ENCODE data around the gene CD151.
A peak's percentile ranks its signal among the peaks of the same experiment; 100 is the strongest.

CD151 gene

GRCh38 chr11:832529-833113 is at the start of gene CD151:
Gene CD151, plus strand, starts transcription at chr11:832952. Its CDS starts 3,118 bp downstream, at chr11:836070.
- peaks cover 74% of the 10 kb centered on the region for H3K4me1 ChIP-seq (ENCODE audit: control insufficient read depth, insufficient read depth, low read length)

DNA sequence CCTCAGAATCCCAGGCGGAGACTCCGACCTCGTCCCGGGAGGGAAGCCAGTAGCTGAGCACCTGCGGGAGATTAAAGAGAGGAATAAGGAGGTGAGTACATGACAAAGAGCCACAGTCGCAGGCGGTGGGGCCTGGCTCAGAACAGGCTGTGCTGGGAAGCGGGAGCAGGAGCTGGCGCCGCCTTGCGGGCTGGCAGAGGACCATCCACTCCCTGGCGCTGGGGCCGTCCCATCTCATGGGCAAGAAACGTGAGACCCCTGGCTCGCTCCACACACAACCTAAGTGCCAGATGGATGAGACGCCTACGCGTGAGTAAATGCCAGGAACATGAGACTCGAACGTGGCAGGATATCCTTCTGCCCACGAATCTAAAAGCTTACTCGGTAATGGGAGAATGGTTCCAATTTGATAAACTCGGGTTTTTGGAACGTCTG is 49.2 kb upstream of the CD151 start:
- Histone ChIP-seq H3K27me3 (ENCODE audit: control insufficient read depth, insufficient read depth, low read length) (no peaks in the 10 kb centered on the region), H3K36me3 (ENCODE audit: control insufficient read depth, insufficient read depth, low read length) (no peaks in the 10 kb centered on the region), H3K9me3 (ENCODE audit: control insufficient read depth, low read length) (no peaks in the 10 kb centered on the region), H3K9ac (ENCODE audit: low read length) (no peak overlapping the region), H3K4me1 (ENCODE audit: control insufficient read depth, insufficient read depth, low read length) (peaks cover 12% of the 10 kb centered on the region), H3K4me3 (ENCODE audit: low read length) (no peak overlapping the region)

More at GRCh38 chr11:832529-833113, at the start of gene CD151:
- peak within 1 kb of the TSS; percentile 63 for H3K4me3 ChIP-seq (ENCODE audit: low read length)
- H3K9me3 ChIP-seq (ENCODE audit: control insufficient read depth, low read length) = no peaks in the 10 kb centered on the region
- peaks cover 11% of the 10 kb centered on the region for H3K36me3 ChIP-seq (ENCODE audit: control insufficient read depth, insufficient read depth, low read length)
- H3K9ac ChIP-seq (ENCODE audit: low read length) = peak within 1 kb of the TSS; percentile 90
- peaks cover 19% of the 10 kb centered on the region for H3K27me3 ChIP-seq (ENCODE audit: control insufficient read depth, insufficient read depth, low read length)

DNA sequence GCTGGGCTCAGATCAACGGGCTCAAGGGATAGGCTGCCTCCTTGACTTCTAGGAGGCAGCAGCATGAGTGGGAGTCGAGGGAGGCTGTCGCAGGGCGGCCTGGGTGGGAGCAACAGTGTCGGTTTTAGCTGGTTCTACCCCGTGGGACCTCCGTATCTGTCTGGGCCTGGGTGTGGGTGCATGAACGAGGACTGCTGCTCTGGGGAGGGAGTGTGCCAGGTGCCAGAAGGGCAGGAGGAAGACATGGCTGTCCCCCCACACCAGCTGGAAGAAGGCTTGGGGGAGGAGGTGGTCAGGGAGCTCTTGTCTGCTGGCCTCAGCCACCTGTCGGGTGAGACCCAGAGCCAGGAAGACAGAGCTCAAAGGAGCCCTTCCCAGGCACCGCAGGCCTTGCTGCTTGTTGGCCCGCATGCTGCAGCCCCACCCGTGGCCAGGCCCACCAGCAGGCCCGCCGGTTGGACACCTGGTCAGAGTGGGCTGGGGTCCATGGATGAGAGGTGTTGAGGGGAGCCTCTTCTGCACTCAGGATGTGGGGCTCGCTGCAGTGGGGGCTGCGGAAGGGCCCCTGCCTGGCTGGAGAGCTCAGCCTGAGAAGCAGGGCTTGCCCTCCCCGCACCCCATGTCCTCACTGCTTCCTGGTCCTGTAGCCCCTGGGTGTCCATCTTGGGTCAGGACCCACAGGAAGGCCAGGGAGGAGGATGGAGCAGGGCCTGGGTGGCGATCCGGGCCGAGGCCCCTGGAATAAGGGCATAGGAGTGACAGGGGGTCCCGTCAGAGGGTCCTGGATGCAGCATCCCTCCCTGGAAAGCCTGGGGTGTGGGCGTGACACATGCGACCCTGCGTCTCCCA is 46.3 kb upstream of the CD151 start:
- H3K36me3 ChIP-seq (ENCODE audit: control insufficient read depth, insufficient read depth, low read length) = no peaks in the 10 kb centered on the region
- H3K4me3 ChIP-seq (ENCODE audit: low read length) = no peak overlapping the region
- peaks cover 11% of the 10 kb centered on the region for H3K27me3 ChIP-seq (ENCODE audit: control insufficient read depth, insufficient read depth, low read length)
- H3K9ac ChIP-seq (ENCODE audit: low read length) = no peak overlapping the region
- no peaks in the 10 kb centered on the region for H3K9me3 ChIP-seq (ENCODE audit: control insufficient read depth, low read length)
- peaks cover 12% of the 10 kb centered on the region for H3K4me1 ChIP-seq (ENCODE audit: control insufficient read depth, insufficient read depth, low read length)

- Histone ChIP-seq H3K9me3 (ENCODE audit: control insufficient read depth, low read length) (no peaks in the 10 kb centered on the region), H3K36me3 (ENCODE audit: control insufficient read depth, insufficient read depth, low read length) (no peaks in the 10 kb centered on the region), H3K9ac (ENCODE audit: low read length) (no peak overlapping the region), H3K4me1 (ENCODE audit: control insufficient read depth, insufficient read depth, low read length) (peaks cover 12% of the 10 kb centered on the region), H3K27me3 (ENCODE audit: control insufficient read depth, insufficient read depth, low read length) (peaks cover 11% of the 10 kb centered on the region), H3K4me3 (ENCODE audit: low read length) (no peak overlapping the region)
Observed at GRCh38 chr11:787084-787675, 45.6 kb upstream of the CD151 start.

- peaks cover 8% of the 10 kb centered on the region for H3K4me1 ChIP-seq (ENCODE audit: control insufficient read depth, insufficient read depth, low read length)
- H3K27me3 ChIP-seq (ENCODE audit: control insufficient read depth, insufficient read depth, low read length) = peaks cover 11% of the 10 kb centered on the region
- H3K9ac ChIP-seq (ENCODE audit: low read length) = no peak overlapping the region
- H3K4me3 ChIP-seq (ENCODE audit: low read length) = no peak overlapping the region
- H3K9me3 ChIP-seq (ENCODE audit: control insufficient read depth, low read length) = no peaks in the 10 kb centered on the region
- H3K36me3 ChIP-seq (ENCODE audit: control insufficient read depth, insufficient read depth, low read length) = no peaks in the 10 kb centered on the region
Observed at GRCh38 chr11:788009-788640, 44.6 kb upstream of the CD151 start.

- Histone ChIP-seq H3K4me1 (ENCODE audit: control insufficient read depth, insufficient read depth, low read length) (no peaks in the 10 kb centered on the region), H3K4me3 (ENCODE audit: low read length) (no peak overlapping the region), H3K36me3 (ENCODE audit: control insufficient read depth, insufficient read depth, low read length) (no peaks in the 10 kb centered on the region), H3K27me3 (ENCODE audit: control insufficient read depth, insufficient read depth, low read length) (peaks cover 11% of the 10 kb centered on the region), H3K9ac (ENCODE audit: low read length) (no peak overlapping the region), H3K9me3 (ENCODE audit: control insufficient read depth, low read length) (no peaks in the 10 kb centered on the region)
Observed at GRCh38 chr11:788953-789940, 43.5 kb upstream of the CD151 start.

DNA sequence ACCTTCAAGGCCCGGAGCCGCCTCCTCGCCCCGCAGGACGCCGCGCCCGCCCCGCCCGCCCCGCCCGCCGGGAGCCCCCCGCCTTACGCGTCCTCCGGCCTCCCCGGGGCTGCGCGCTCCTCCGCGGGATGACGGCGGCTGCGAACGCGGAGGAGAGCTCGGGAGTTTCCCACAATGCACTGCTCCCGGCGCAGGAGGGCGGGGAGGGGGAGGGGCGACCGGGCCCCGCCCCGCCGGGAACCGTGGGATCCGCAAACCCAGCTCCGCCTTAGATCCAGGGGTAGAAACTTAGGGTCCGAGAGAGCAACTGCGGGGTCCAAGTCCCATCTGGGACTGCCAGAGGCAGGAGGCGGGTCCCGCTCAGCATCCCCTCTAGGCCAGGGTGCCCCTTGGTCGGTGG is 42.8 kb upstream of the CD151 start, which contains the start of gene CEND1:
Gene CEND1, minus strand, starts transcription at position 148 of the 400 bp plus-strand sequence. CDS start 1,514 bp downstream, outside the sequence.
- H3K4me1 ChIP-seq (ENCODE audit: control insufficient read depth, insufficient read depth, low read length) = peaks cover 4% of the 10 kb centered on the region
- H3K27me3 ChIP-seq (ENCODE audit: control insufficient read depth, insufficient read depth, low read length) = peaks cover 11% of the 10 kb centered on the region
- no peaks in the 10 kb centered on the region for H3K9me3 ChIP-seq (ENCODE audit: control insufficient read depth, low read length)
- H3K36me3 ChIP-seq (ENCODE audit: control insufficient read depth, insufficient read depth, low read length) = no peaks in the 10 kb centered on the region
- no peak within 1 kb of the TSS for H3K4me3 ChIP-seq (ENCODE audit: low read length)
- no peak within 1 kb of the TSS for H3K9ac ChIP-seq (ENCODE audit: low read length)

- Histone ChIP-seq H3K36me3 (ENCODE audit: control insufficient read depth, insufficient read depth, low read length) (no peaks in the 10 kb centered on the region), H3K27me3 (ENCODE audit: control insufficient read depth, insufficient read depth, low read length) (peaks cover 11% of the 10 kb centered on the region), H3K9ac (ENCODE audit: low read length) (no peak overlapping the region), H3K9me3 (ENCODE audit: control insufficient read depth, low read length) (no peaks in the 10 kb centered on the region), H3K4me1 (ENCODE audit: control insufficient read depth, insufficient read depth, low read length) (peaks cover 14% of the 10 kb centered on the region), H3K4me3 (ENCODE audit: low read length) (no peak overlapping the region)
Observed at GRCh38 chr11:790721-791564, 41.8 kb upstream of the CD151 start.

DNA sequence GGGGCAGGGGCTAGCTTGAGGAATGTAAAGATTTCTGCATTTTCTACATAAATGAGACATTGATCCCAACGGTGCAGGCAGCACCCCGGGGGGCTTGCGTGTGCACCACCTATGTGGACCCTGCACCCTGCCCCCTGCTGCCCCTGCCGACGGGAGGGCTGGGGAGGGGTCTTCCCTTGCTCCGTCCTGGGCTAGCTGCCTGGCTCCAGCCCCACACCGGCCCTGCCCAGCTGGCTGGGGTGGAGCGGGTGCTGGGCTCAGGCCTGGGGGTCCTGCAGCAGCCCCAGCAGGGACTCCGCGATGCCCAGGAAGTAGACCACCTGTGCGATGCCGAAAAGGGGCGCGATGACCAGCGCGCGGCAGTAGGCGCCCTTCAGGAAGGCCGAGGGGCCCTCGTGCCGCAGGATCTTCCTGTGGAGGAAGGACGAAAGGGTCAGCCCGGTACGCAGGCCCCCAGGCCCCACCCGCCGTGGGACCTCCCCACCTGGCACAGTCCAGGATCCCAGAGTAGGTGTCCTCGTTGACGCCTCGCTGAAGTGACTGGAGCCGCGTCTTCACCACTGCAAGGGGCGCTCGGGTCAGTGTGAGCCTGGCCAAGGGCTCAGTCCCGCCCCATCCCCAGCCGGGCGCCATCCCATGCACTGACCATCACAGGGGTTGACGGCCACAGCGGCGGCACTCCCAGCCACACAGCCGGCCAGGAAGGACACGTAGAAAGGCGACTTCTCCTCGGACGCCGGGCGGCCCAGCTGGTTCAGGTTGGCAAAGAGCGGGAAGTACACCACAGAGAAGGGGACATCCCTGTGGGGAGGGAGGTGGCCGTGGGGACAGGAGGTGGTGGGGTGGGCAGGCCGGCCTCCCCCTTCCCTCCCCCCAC is 40.9 kb upstream of the CD151 start:
- Histone ChIP-seq H3K9me3 (ENCODE audit: control insufficient read depth, low read length) (no peaks in the 10 kb centered on the region), H3K36me3 (ENCODE audit: control insufficient read depth, insufficient read depth, low read length) (no peaks in the 10 kb centered on the region), H3K9ac (ENCODE audit: low read length) (no peak overlapping the region), H3K27me3 (ENCODE audit: control insufficient read depth, insufficient read depth, low read length) (peaks cover 11% of the 10 kb centered on the region), H3K4me3 (ENCODE audit: low read length) (no peak overlapping the region), H3K4me1 (ENCODE audit: control insufficient read depth, insufficient read depth, low read length) (peaks cover 20% of the 10 kb centered on the region)

GRCh38 chr11:792535-792821 is 40.3 kb upstream of the CD151 start:
- H3K9ac ChIP-seq (ENCODE audit: low read length) = no peak overlapping the region
- no peaks in the 10 kb centered on the region for H3K9me3 ChIP-seq (ENCODE audit: control insufficient read depth, low read length)
- H3K27me3 ChIP-seq (ENCODE audit: control insufficient read depth, insufficient read depth, low read length) = peaks cover 11% of the 10 kb centered on the region
- H3K4me1 ChIP-seq (ENCODE audit: control insufficient read depth, insufficient read depth, low read length) = peaks cover 26% of the 10 kb centered on the region
- H3K4me3 ChIP-seq (ENCODE audit: low read length) = no peak overlapping the region
- no peaks in the 10 kb centered on the region for H3K36me3 ChIP-seq (ENCODE audit: control insufficient read depth, insufficient read depth, low read length)

Data from mucosa of stomach (tissue), 1 donor.